GM13976 (cell line): ENCODE data around the gene ANKRD44.

Experiments used
- DNase-seq: peaks from one replicate; pipeline ENCODE4 v3.0.0; 2012; ENCODE audit warnings: low spot score
- CTCF ChIP-seq: IDR thresholded peaks from 2 replicates; pipeline ENCODE4 v1.5.1; 2012; ENCODE audit warnings: borderline replicate concordance, mild to moderate bottlenecking; ENCODE audit not compliant: insufficient read depth; ENCODE audit errors: extremely low read depth, missing control alignments, control extremely low read depth
- in situ Hi-C: fragments of 300-500 bp; cut with MboI; formaldehyde crosslinking; loops from one replicate; pipeline ENCODE4 v1.12.0; 2022; ENCODE audit warnings: low sequenced_read_pairs, mixed read lengths, inconsistent platforms; ENCODE audit not compliant: unreplicated experiment

ANKRD44 gene

GRCh38 chr2:196959734-196960338 lies 350.7 kb downstream of the ANKRD44 start:
- in situ Hi-C loops = no loop called here
- no peak for TF ChIP-seq CTCF
- DNase-seq = no peak

- no peak for TF ChIP-seq CTCF
- in situ Hi-C loops = no loop called here
- no peak for DNase-seq
Measured at GRCh38 chr2:196959281-196959680, 351.3 kb downstream of the ANKRD44 start.

- in situ Hi-C loops = no loop called here
- no peak for TF ChIP-seq CTCF
- no peak for DNase-seq
Measured at GRCh38 chr2:196957881-196958525, 352.6 kb downstream of the ANKRD44 start.

GRCh38 chr2:196957442-196957841 lies 353.1 kb downstream of the ANKRD44 start:
- in situ Hi-C loops = no loop called here
- TF ChIP-seq CTCF = no peak
- no peak for DNase-seq

GRCh38 chr2:196956069-196956468 lies 354.5 kb downstream of the ANKRD44 start:
- no peak for DNase-seq
- no peak for TF ChIP-seq CTCF
- in situ Hi-C loops = no loop called here

GRCh38 chr2:196955036-196955435 lies 355.5 kb downstream of the ANKRD44 start:
- no peak for DNase-seq
- in situ Hi-C loops = no loop called here
- no peak for TF ChIP-seq CTCF
